HG02798 (cell line): ENCODE data around the gene ZC3H11A.
"Not testable (repeated sequence)": the region's sequence is repeated elsewhere in the genome, so short reads cannot be mapped to it uniquely, and the experiment has no call there.

Source experiments
- ATAC-seq: cut with Tn5 transposase; IDR thresholded peaks from one replicate; pipeline ENCODE4 v1.9.1; 2021; ENCODE audit warnings: mild to moderate bottlenecking; ENCODE audit not compliant: unreplicated experiment, poor library complexity

The ZC3H11A gene

GRCh38 chr1:203795441-203796235, at the start of gene ZC3H11A, which contains the start of gene ZBED6:
Gene ZC3H11A (plus strand): TSS chr1:203795623. CDS start chr1:203817071, 21,448 bp downstream.
Gene ZBED6 (plus strand): TSS chr1:203795623. CDS start chr1:203797523, 1,900 bp downstream.
- peak; percentile 98 for ATAC-seq

DNA sequence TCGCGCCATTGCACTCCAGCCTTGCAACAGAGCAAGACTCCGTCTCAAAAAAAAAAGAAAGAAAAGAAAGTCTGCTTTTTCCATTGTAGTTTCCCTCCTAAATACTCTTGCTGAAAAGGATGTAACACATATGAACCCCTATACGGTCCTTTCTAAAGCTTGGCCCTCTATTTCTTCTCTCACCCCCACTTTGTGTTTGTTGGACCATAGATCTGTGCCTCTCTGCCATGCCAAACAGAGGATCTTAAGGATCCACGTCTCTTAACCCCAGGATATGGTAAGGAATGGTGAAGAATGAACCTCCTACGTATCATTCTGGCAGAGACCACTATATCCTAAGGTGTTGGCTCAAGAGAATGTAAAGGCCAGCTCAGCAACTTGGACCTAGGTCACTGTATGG, 49.1 kb upstream of the ZC3H11A start:
- no peak for ATAC-seq

DNA sequence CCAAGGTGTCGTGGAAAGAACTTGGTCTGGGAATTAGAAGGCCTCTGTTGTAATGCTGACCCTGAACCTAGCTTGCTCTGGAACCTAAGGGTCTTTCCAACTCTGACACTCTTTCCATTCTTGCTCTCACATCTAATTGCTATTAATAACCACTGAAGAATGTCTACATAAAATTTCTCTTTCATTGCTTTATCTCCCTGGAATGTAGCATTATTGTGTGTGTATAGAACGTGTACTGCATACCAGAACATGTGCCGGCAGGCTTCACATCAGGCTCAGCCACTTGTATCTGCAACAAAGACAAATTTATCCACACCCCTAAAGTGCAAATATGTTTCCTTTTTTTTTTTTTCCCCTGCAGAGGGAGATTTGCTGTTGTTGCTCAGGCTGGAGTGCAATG, 44.4 kb upstream of the ZC3H11A start:
- no peak for ATAC-seq

DNA sequence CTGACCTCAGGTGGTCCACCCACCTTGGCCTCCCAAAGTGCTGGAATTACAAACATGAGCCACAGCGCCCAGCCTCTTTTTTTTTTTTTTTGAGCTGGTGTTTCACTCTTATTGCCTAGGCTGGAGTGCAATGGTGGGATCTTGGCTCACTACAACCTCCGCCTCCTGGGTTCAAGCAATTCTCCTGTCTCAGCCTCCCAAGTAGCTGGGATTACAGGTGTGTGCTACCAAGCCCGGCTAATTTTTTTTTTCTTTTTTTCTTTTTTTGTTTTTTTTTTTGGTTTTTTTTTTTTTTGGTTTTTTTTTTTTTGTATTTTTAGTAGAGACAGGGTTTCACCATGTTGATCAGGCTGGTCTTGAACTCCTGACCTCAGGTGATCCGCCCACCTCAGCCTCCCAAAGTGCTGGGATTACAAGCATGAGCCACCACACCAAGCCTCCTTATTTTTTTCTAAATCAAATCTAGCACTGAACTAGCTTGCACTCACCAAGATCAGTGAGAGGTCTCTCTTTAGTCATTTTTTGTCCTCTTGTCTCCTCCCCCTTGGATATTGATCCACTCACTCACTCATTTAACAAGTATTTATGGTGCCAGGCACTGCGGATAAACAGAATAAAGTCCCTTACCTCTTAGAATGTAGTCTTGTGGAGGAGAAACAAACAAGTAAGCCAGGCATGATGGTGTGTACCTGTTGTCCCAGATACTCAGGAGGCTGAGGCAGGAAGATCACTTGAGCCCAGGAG, 43.6 kb upstream of the ZC3H11A start:
- not testable (repeated sequence) for ATAC-seq

DNA sequence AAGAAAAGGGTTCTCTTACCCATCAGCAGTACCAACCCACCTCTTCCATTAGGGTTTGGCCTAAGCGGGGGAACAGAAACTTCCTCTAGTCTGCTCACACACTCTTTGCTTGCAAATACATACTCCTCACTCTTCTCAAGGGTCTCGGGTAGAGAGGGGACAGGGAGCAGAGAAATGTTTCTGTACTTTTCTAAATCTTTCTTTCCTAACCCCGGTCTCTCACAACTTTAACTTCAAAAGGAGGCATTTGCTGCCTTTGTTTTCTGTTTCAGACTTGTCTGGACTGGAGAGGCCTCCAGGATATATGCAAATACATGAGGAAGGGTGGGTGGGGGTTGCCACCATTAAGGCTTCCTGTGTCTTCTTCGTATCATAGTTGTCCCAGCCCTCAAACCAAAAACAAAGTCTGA, 41.0 kb upstream of the ZC3H11A start:
- peak; percentile 63 for ATAC-seq

- no peak for ATAC-seq
These were observed 39.4 kb upstream of the ZC3H11A start for GRCh38 chr1:203756036-203756435.

DNA sequence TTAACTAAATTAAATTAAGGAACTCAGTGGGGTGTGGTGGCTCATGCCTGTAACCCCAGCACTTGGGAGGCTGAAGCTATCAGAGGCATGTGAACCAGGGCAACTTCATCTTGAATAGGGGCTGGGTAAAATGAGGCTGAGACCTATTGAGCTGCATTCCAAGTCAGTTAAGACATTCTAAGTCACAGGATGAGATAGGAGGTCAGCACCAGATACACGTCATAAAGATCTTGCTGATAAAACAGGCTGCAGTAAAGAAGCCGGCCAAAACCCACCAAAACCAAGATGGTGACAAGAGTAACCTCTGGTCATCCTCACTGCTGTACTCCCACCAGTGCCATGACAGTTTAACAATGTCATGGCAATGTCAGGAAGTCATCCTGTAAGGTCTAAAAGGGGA, 36.7 kb upstream of the ZC3H11A start:
- ATAC-seq: not testable (repeated sequence)

DNA sequence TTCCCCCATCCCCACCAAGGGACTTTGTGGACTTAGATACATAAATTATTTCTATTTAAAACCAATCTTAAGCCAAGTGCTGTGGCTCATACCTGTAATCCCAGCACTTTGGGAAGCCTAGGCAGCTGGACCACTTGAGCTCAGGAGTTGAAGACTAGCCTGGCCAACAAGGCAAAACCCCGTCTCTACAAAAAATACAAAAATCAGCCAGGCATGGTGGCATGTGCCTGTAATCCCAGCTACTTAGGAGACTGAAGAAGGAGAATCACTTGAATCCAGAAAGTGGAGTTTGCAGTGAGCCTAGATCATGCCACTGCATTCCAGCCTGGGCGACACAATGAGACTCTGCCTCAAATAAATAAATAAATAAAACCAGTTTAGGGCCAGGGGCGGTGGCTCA, 34.9 kb upstream of the ZC3H11A start:
- no peak for ATAC-seq

- not testable (repeated sequence) for ATAC-seq
These were observed 33.5 kb upstream of the ZC3H11A start for GRCh38 chr1:203761958-203762357.

- no peak for ATAC-seq
These were observed 31.9 kb upstream of the ZC3H11A start for GRCh38 chr1:203763505-203763904.

DNA sequence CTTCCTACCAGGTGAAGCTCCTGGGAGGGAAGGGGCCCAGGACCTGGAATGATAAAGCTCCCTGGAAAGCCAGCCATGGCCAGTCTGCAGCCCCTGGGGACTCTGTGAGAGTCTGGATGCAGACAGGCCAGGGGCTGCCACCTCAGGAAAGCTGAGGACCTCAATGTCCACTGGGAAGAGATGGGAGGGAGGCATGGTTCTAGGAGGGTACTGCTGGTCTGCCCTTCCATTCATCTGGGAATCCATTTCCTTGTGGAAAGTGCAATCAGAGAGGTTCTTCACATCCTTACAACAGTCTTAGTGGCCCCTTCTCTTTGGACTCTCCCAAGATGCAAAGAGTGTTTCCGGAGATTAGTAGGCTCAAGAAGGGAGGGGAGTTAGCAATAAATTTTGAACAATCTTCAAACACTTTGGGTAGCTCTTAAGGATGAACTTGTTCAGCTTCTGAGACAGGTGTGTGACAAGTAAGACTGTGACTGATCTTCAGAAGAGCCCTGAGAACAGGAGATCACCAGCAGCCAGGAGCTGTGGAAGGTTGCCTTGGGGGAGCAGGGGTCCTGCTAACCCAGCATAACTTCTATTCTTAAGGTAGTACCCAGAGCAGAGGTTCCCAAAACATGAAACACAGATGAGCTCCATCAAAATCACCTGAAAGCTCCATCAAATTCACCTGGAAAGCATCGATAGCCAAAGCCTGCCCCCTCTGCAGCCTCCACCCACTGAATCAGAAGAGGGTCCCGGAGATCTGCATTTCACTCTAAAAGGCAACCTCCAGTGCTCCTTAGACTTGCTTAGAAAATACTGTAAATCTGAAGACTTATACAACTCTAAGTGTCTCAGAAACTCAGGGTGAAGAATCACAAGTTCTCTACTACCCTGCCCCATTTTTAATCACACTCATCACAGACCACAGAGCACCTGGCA, 31.1 kb upstream of the ZC3H11A start:
- ATAC-seq: peak; percentile 12

- peak; percentile 82 for ATAC-seq
These were observed 30.2 kb upstream of the ZC3H11A start, which contains the start of gene LAX1 for GRCh38 chr1:203765029-203765837. Gene LAX1 (plus strand): TSS chr1:203765183. CDS start chr1:203765566, 383 bp downstream.

- no peak for ATAC-seq
These were observed 27.2 kb upstream of the ZC3H11A start for GRCh38 chr1:203768256-203768655.

DNA sequence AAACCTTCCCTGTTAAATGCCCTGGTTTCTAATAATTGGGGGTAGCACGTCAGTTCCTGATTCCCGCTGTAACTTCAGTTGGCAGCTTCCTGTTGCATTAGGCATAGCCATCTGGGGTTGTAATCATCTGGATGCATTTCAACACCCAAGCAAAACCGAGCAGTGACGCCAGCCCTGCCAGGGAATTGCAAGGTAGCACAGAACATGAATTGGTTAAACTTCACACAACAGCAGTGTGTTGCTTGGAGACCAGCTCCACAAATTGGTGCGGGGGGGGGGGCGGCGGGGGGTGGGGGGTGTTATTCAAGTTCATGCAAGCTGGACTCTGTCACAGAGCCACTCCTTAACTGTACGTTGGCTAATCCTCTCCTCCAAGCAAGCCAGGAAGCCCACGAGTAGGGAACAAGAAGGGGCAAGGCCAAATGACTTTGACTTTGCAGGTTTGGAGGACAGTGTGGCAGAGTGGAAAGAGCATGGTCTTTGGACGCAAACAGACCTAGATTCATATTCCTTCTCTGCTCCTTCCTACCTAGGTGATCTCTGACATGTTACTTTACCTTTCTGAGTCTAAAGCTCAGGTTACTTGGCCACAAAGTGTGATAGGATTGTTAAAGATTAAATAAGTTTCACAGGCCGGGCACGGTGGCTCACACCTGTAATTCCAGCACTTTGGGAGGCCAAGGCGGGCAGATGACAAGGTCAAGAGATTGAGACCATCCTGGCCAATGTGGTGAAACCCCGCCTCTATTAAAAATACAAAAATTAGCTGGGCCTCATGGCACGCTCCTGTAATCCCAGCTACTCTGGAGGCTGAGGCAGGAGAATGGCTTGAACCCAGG, 25.7 kb upstream of the ZC3H11A start:
- ATAC-seq: no peak

DNA sequence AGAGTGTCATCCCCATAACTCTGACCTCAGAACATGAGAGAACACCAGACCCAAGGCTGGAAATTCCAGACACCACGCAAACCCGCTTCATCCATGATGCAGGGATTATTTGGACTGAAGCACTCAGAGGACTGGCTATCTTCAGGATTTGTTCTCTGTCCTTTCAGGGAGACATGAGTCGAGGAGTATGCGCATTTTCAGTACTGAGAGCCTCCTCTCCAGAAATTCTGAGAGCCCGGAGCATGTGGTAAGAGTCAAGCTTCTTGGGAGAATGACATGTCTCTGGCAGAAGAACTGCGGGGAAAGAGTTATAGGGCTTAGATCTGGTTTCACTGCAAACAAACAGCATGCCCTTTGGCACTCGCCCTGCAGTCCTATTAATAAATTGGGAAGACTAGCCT, 23.5 kb upstream of the ZC3H11A start:
- ATAC-seq: no peak

- ATAC-seq: no peak
These were observed 22.6 kb upstream of the ZC3H11A start for GRCh38 chr1:203772836-203773235.

GRCh38 chr1:203776636-203777035, 18.8 kb upstream of the ZC3H11A start:
- no peak for ATAC-seq

- ATAC-seq: no peak
These were observed 17.8 kb upstream of the ZC3H11A start for GRCh38 chr1:203777596-203777995.

DNA sequence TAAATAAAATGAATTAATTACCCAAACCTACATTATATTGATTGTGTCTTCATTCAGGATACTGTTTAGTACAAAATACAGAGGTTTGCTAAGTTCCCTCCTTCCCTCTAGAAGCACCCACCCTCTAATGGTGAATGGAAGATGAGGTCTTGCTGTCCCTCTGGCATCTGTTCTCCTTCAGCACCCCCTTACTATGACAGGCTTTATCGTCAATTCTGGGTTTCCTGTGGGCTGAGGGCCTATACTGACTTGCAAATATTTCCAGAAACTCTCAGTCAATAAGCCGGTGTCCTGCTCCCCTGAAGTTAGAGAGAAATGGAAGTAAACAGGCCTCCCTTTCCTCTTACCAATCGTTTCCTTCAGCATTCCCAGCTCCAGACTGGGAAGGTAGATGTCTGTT, 17.3 kb upstream of the ZC3H11A start:
- no peak for ATAC-seq
